Stomach smooth muscle (tissue), 2 donors: Measurements from ENCODE around the gene PHEX.

ENCODE experiments used
- H3K27ac ChIP-seq: one replicate; pipeline ENCODE4 v1.7.0; 2013; ENCODE audit warnings: mild to moderate bottlenecking, low read length, inconsistent platforms
- H3K27me3 ChIP-seq, 2 donors: one replicate each; pipeline ENCODE4 v1.7.0; 2013; ENCODE audit warnings: low read length in 2 of 2; ENCODE audit not compliant: insufficient read depth in 2 of 2, control insufficient read depth in 1 of 2
- H3K36me3 ChIP-seq, 2 donors: one replicate each; pipeline ENCODE4 v1.7.0; 2013; ENCODE audit warnings: low read length in 2 of 2; ENCODE audit not compliant: control insufficient read depth in 2 of 2, insufficient read depth in 2 of 2
- H3K4me1 ChIP-seq: one replicate; pipeline ENCODE4 v1.7.0; 2013; ENCODE audit warnings: low read length; ENCODE audit not compliant: control insufficient read depth, insufficient read depth
- H3K4me3 ChIP-seq, 2 donors: one replicate each; pipeline ENCODE4 v1.7.0; 2013; ENCODE audit warnings: low read length in 2 of 2
- H3K9ac ChIP-seq, 2 donors: one replicate each; pipeline ENCODE4 v1.7.0; 2013; ENCODE audit warnings: low read length in 2 of 2, mild to moderate bottlenecking in 1 of 2
- H3K9me3 ChIP-seq, 2 donors: one replicate each; pipeline ENCODE4 v1.7.0; 2013; ENCODE audit warnings: low read length in 2 of 2; ENCODE audit not compliant: control insufficient read depth in 2 of 2
- donor health status: healthy.
- donor health status: Pancreatic carcinoma.

PHEX gene

DNA sequence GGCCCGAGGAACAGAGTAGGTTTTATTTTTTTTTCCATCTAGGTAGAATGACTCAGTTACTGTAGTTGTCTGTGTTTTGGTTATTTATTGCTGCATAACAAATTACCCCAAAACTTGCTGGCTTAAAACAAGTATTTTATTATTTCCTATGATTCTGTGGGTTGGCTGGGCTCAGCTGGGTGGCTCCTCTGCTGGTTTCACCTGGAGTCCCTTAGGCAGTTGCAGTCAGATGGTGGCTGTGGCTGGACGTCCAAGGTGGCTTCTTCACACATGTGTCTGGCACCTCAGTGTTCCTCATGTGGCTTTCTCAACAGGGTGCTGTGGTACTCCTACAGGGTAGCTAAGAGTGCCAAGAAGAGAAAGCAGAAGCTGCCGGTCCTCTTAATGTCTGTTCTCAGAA is 115.8 kb downstream of the PHEX start:
- Histone ChIP-seq H3K4me1 (no peaks in the 10 kb centered on the region), H3K9me3 (no peaks in the 10 kb centered on the region), H3K9ac (no peak overlapping the region)

DNA sequence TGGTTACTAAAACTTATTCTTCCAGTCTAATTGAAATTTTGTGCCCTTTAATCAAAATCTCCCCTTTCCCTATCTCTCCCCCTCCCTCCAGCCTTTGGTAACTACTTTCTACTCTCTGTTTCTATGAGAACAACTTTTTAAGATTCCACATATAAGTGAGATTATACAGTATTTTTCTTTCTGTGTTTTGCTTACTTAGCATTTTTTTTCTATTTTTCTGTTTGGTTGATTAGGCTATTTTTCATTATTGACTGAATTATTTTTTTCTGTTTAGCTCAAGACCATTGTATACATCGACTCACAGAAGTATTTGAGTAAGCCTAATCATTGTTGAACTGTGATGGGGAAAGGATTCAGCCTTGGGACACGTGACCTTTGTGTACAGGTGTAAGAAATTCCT is 116.4 kb downstream of the PHEX start:
- H3K27me3 ChIP-seq = peaks cover 0 to 3% of the 10 kb centered on the region in 2 donors
- no peak overlapping the region for H3K9ac ChIP-seq
- no peaks in the 10 kb centered on the region for H3K4me1 ChIP-seq
- no peaks in the 10 kb centered on the region for H3K9me3 ChIP-seq
- no peaks in the 10 kb centered on the region for H3K36me3 ChIP-seq
- H3K27ac ChIP-seq = no peak overlapping the region
- H3K4me3 ChIP-seq = no peak overlapping the region

More for the DNA sequence above, 115.8 kb downstream of the PHEX start:
- H3K27me3 ChIP-seq = peaks cover 0 to 4% of the 10 kb centered on the region in 2 donors
- no peaks in the 10 kb centered on the region for H3K36me3 ChIP-seq
- no peak overlapping the region for H3K4me3 ChIP-seq
- no peak overlapping the region for H3K27ac ChIP-seq

GRCh38 chrX:22150371-22150770 is 118.2 kb downstream of the PHEX start:
- no peaks in the 10 kb centered on the region for H3K36me3 ChIP-seq
- no peaks in the 10 kb centered on the region for H3K4me1 ChIP-seq
- no peak overlapping the region for H3K9ac ChIP-seq
- H3K27ac ChIP-seq = no peak overlapping the region
- peaks cover 0 to 2% of the 10 kb centered on the region in 2 donors for H3K27me3 ChIP-seq
- no peak overlapping the region for H3K4me3 ChIP-seq
- no peaks in the 10 kb centered on the region for H3K9me3 ChIP-seq

DNA sequence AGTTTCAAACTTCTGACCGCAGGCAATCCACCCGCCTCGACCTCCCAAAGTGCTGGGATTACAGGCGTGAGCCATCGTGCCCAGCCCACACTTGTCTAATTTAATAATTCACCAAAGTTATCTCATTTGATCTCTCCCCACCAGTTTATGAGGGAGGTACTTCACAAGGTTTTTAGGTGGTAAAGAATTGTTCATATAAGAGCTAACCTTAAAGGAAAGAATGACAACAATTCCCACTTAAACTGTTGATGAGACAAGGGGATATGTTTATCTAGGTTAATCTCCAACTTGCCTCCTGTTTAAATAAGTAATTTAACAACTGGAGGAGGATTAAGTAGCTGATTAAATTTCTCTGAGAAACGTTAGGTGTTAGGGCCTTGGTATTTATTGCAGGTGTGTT is 123.0 kb downstream of the PHEX start:
- Histone ChIP-seq H3K27me3 (peaks cover 0 to 4% of the 10 kb centered on the region in 2 donors), H3K27ac (no peak overlapping the region)

DNA sequence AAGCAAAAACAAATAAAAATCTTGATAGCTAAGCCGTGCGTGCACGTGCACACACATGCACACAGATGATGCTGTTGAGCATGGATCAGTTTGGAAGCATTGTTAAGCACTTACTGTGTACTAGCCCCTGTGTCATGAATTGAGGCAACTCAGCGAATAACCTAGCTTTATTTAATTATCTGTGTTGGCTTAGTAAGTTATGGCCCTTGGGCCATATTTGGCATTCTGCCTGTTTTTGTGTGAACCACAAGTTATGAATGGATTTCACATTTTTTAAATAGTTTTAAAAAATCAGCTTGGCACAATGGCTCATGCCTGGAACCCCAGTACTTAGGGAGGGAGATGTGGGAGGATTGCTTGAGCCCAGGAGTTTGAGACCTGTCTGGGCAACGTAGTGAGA is 126.9 kb downstream of the PHEX start:
- no peak overlapping the region for H3K4me3 ChIP-seq
- H3K4me1 ChIP-seq = no peaks in the 10 kb centered on the region
- peaks cover 0 to 4% of the 10 kb centered on the region in 2 donors for H3K27me3 ChIP-seq
- no peaks in the 10 kb centered on the region for H3K9me3 ChIP-seq
- no peak overlapping the region for H3K9ac ChIP-seq
- H3K27ac ChIP-seq = no peak overlapping the region
- H3K36me3 ChIP-seq = no peaks in the 10 kb centered on the region

More for the DNA sequence above, 123.0 kb downstream of the PHEX start:
- H3K4me3 ChIP-seq = no peak overlapping the region
- H3K9me3 ChIP-seq = no peaks in the 10 kb centered on the region
- H3K36me3 ChIP-seq = no peaks in the 10 kb centered on the region
- H3K4me1 ChIP-seq = no peaks in the 10 kb centered on the region
- no peak overlapping the region for H3K9ac ChIP-seq

GRCh38 chrX:22163326-22163725 is 131.2 kb downstream of the PHEX start:
- Histone ChIP-seq H3K4me1 (no peaks in the 10 kb centered on the region), H3K9ac (no peak overlapping the region), H3K27ac (no peak overlapping the region), H3K4me3 (no peak overlapping the region), H3K27me3 (peaks cover 0 to 2% of the 10 kb centered on the region in 2 donors), H3K9me3 (no peaks in the 10 kb centered on the region), H3K36me3 (no peaks in the 10 kb centered on the region)

DNA sequence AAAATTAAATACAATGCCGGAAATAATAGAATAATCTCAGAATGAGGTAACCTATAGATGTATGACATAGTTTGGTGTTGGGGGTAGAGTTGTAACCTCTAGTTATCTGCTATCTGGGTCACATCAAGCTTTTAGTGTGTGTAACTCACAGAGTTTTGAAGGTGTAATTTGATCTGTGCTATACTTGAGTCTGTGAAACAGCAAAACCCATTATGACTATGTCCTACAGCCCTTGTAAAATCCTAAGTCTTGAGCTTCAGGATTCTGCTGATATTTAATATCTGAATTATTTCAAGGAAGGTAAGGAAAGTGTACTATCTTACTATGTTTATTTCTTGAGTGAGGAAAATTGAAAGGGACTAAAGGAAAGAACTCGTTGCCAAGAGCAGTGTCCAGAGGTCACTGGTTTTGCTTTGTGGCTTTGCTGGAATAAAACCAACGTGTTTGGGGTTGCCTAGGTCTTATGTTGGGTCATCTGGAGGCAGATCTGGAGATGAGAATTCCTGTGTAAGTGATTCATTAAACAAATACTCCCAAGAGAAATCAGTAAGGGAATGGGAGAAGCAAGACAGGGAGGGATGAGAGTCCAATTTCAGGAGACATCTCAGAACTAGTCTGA is 132.8 kb downstream of the PHEX start:
- no peak overlapping the region for H3K9ac ChIP-seq
- H3K9me3 ChIP-seq = no peaks in the 10 kb centered on the region
- H3K27ac ChIP-seq = no peak overlapping the region
- H3K27me3 ChIP-seq = peaks cover 0 to 2% of the 10 kb centered on the region in 2 donors
- no peak overlapping the region for H3K4me3 ChIP-seq
- H3K36me3 ChIP-seq = no peaks in the 10 kb centered on the region
- no peaks in the 10 kb centered on the region for H3K4me1 ChIP-seq

GRCh38 chrX:22165732-22166457 is 133.8 kb downstream of the PHEX start:
- H3K9ac ChIP-seq = no peak overlapping the region
- H3K4me3 ChIP-seq = no peak overlapping the region
- no peak overlapping the region for H3K27ac ChIP-seq
- no peaks in the 10 kb centered on the region for H3K36me3 ChIP-seq
- peaks cover 0 to 2% of the 10 kb centered on the region in 2 donors for H3K27me3 ChIP-seq
- no peaks in the 10 kb centered on the region for H3K9me3 ChIP-seq
- H3K4me1 ChIP-seq = no peaks in the 10 kb centered on the region

- no peak overlapping the region for H3K4me3 ChIP-seq
- H3K4me1 ChIP-seq = no peaks in the 10 kb centered on the region
- H3K27me3 ChIP-seq = peaks cover 0 to 2% of the 10 kb centered on the region in 2 donors
- no peak overlapping the region for H3K27ac ChIP-seq
- no peaks in the 10 kb centered on the region for H3K36me3 ChIP-seq
- no peak overlapping the region for H3K9ac ChIP-seq
- H3K9me3 ChIP-seq = no peaks in the 10 kb centered on the region
Measured at GRCh38 chrX:22171287-22172060, 139.3 kb downstream of the PHEX start.

- no peaks in the 10 kb centered on the region for H3K4me1 ChIP-seq
- no peak overlapping the region for H3K27ac ChIP-seq
- no peak overlapping the region for H3K9ac ChIP-seq
- H3K27me3 ChIP-seq = peaks cover 0 to 2% of the 10 kb centered on the region in 2 donors
- H3K4me3 ChIP-seq = no peak overlapping the region
- H3K9me3 ChIP-seq = no peaks in the 10 kb centered on the region
- no peaks in the 10 kb centered on the region for H3K36me3 ChIP-seq
Measured at GRCh38 chrX:22173966-22174365, 141.8 kb downstream of the PHEX start.
